ENCODE data around the gene VAX1.

DNA sequence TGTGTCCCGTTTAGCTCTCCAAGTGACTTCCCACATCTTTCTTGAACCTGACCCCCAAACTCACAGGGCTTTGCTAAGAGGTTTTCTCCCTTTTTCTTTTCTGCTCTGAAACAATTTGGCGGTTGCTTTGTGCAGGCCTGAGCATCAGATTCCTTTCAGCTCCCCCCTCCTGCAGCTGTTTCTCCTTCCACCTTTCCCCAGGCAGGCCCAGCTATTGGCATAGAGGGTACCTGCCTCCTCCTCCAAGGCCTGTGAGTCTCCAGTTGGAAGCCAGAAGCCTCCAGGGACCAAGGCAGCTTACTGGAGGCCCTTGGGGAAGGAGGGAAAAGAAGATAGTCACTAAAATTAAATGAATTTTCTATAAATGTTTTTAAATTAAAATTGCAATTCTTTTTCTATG, 7.7 kb downstream of the VAX1 start:
- TF ChIP-seq, protein P1, sequence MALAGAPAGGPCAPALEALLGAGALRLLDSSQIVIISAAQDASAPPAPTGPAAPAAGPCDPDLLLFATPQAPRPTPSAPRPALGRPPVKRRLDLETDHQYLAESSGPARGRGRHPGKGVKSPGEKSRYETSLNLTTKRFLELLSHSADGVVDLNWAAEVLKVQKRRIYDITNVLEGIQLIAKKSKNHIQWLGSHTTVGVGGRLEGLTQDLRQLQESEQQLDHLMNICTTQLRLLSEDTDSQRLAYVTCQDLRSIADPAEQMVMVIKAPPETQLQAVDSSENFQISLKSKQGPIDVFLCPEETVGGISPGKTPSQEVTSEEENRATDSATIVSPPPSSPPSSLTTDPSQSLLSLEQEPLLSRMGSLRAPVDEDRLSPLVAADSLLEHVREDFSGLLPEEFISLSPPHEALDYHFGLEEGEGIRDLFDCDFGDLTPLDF (CRISPR knock-in tag; IDR thresholded peaks at IDR 0.05) = no peak
- TF ChIP-seq FOXJ3 (CRISPR knock-in tag; IDR thresholded peaks at IDR 0.05; ENCODE audit: borderline replicate concordance) (no peak), CREB1 (CRISPR knock-in tag; IDR thresholded peaks at IDR 0.05) (no peak), SP1 (CRISPR knock-in tag; conservative IDR thresholded peaks at IDR 0.05) (no peak)
- TF ChIP-seq, protein P2, sequence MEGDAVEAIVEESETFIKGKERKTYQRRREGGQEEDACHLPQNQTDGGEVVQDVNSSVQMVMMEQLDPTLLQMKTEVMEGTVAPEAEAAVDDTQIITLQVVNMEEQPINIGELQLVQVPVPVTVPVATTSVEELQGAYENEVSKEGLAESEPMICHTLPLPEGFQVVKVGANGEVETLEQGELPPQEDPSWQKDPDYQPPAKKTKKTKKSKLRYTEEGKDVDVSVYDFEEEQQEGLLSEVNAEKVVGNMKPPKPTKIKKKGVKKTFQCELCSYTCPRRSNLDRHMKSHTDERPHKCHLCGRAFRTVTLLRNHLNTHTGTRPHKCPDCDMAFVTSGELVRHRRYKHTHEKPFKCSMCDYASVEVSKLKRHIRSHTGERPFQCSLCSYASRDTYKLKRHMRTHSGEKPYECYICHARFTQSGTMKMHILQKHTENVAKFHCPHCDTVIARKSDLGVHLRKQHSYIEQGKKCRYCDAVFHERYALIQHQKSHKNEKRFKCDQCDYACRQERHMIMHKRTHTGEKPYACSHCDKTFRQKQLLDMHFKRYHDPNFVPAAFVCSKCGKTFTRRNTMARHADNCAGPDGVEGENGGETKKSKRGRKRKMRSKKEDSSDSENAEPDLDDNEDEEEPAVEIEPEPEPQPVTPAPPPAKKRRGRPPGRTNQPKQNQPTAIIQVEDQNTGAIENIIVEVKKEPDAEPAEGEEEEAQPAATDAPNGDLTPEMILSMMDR (IDR thresholded peaks at IDR 0.05) = no peak
- TF ChIP-seq, protein P3, sequence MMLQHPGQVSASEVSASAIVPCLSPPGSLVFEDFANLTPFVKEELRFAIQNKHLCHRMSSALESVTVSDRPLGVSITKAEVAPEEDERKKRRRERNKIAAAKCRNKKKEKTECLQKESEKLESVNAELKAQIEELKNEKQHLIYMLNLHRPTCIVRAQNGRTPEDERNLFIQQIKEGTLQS (CRISPR knock-in tag; conservative IDR thresholded peaks at IDR 0.05) = no peak
- TF ChIP-seq, protein P4, sequence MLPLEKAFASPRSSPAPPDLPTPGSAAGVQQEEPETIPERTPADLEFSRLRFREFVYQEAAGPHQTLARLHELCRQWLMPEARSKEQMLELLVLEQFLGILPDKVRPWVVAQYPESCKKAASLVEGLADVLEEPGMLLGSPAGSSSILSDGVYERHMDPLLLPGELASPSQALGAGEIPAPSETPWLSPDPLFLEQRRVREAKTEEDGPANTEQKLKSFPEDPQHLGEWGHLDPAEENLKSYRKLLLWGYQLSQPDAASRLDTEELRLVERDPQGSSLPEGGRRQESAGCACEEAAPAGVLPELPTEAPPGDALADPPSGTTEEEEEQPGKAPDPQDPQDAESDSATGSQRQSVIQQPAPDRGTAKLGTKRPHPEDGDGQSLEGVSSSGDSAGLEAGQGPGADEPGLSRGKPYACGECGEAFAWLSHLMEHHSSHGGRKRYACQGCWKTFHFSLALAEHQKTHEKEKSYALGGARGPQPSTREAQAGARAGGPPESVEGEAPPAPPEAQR (CRISPR knock-in tag; IDR thresholded peaks at IDR 0.05) = no peak
- TF ChIP-seq, protein P5, sequence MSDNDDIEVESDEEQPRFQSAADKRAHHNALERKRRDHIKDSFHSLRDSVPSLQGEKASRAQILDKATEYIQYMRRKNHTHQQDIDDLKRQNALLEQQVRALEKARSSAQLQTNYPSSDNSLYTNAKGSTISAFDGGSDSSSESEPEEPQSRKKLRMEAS (CRISPR knock-in tag; IDR thresholded peaks at IDR 0.05) = no peak
- TF ChIP-seq, protein P6, sequence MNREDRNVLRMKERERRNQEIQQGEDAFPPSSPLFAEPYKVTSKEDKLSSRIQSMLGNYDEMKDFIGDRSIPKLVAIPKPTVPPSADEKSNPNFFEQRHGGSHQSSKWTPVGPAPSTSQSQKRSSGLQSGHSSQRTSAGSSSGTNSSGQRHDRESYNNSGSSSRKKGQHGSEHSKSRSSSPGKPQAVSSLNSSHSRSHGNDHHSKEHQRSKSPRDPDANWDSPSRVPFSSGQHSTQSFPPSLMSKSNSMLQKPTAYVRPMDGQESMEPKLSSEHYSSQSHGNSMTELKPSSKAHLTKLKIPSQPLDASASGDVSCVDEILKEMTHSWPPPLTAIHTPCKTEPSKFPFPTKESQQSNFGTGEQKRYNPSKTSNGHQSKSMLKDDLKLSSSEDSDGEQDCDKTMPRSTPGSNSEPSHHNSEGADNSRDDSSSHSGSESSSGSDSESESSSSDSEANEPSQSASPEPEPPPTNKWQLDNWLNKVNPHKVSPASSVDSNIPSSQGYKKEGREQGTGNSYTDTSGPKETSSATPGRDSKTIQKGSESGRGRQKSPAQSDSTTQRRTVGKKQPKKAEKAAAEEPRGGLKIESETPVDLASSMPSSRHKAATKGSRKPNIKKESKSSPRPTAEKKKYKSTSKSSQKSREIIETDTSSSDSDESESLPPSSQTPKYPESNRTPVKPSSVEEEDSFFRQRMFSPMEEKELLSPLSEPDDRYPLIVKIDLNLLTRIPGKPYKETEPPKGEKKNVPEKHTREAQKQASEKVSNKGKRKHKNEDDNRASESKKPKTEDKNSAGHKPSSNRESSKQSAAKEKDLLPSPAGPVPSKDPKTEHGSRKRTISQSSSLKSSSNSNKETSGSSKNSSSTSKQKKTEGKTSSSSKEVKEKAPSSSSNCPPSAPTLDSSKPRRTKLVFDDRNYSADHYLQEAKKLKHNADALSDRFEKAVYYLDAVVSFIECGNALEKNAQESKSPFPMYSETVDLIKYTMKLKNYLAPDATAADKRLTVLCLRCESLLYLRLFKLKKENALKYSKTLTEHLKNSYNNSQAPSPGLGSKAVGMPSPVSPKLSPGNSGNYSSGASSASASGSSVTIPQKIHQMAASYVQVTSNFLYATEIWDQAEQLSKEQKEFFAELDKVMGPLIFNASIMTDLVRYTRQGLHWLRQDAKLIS (CRISPR knock-in tag; IDR thresholded peaks at IDR 0.05; ENCODE audit: borderline replicate concordance) = no peak
- TF ChIP-seq, protein P7, sequence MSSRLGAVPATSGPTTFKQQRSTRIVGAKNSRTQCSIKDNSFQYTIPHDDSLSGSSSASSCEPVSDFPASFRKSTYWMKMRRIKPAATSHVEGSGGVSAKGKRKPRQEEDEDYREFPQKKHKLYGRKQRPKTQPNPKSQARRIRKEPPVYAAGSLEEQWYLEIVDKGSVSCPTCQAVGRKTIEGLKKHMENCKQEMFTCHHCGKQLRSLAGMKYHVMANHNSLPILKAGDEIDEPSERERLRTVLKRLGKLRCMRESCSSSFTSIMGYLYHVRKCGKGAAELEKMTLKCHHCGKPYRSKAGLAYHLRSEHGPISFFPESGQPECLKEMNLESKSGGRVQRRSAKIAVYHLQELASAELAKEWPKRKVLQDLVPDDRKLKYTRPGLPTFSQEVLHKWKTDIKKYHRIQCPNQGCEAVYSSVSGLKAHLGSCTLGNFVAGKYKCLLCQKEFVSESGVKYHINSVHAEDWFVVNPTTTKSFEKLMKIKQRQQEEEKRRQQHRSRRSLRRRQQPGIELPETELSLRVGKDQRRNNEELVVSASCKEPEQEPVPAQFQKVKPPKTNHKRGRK (CRISPR knock-in tag; IDR thresholded peaks at IDR 0.05; ENCODE audit: borderline replicate concordance) = no peak

All from WTC11 (cell line).